Smooth muscle cell (in vitro differentiated cells): ENCODE measurements around the gene HAGHL. TPM values are rescaled to one million over a fixed set of nuclear protein-coding genes. Genes with fewer than 3 reads are reported as not detected.

Experiments
- DNase-seq: peaks from one replicate; lab custom pipeline; 2025; ENCODE audit not compliant: unreplicated experiment; lab: John Stamatoyannopoulos, UW
- H2AFZ ChIP-seq: fragments of 200-600 bp; sonication (generic); 2 replicates; pipeline ENCODE4 v1.6.0; 2016; ENCODE audit warnings: antibody characterized with exemption, low read depth, mild to moderate bottlenecking
- H3F3A ChIP-seq: fragments of 200-600 bp; sonication (generic); 2 replicates; pipeline ENCODE4 v1.6.0; 2017; ENCODE audit warnings: antibody characterized with exemption, low read depth
- H3K27ac ChIP-seq: fragments of 200-600 bp; sonication (generic); 2 replicates; pipeline ENCODE4 v1.5.1; 2016; ENCODE audit warnings: low read depth, mild to moderate bottlenecking
- H3K27me3 ChIP-seq: fragments of 200-600 bp; sonication (generic); 2 replicates; pipeline ENCODE4 v1.6.1; 2016; ENCODE audit warnings: low read depth, mild to moderate bottlenecking
- H3K36me3 ChIP-seq: fragments of 200-600 bp; sonication (generic); 2 replicates; pipeline ENCODE4 v1.5.1; 2016; ENCODE audit warnings: low read depth
- H3K4me1 ChIP-seq: fragments of 200-600 bp; sonication (generic); 2 replicates; pipeline ENCODE4 v1.5.1; 2016; ENCODE audit warnings: low read depth
- H3K4me2 ChIP-seq: fragments of 200-600 bp; sonication (generic); 2 replicates; pipeline ENCODE4 v1.6.0; 2016; ENCODE audit warnings: mild to moderate bottlenecking
- H3K4me3 ChIP-seq: fragments of 200-600 bp; sonication (generic); 2 replicates; pipeline ENCODE4 v1.5.1; 2016; ENCODE audit warnings: mild to moderate bottlenecking
- H3K79me2 ChIP-seq: fragments of 200-600 bp; sonication (generic); 2 replicates; pipeline ENCODE4 v1.6.0; 2016; ENCODE audit warnings: low read depth, mild to moderate bottlenecking
- H3K9ac ChIP-seq: fragments of 200-600 bp; sonication (generic); 2 replicates; pipeline ENCODE4 v1.6.0; 2016; ENCODE audit warnings: low read depth
- H3K9me3 ChIP-seq: fragments of 200-600 bp; sonication (generic); replicated peaks from 2 replicates; pipeline ENCODE4 v1.5.1; 2016; ENCODE audit warnings: low read depth
- H4K20me1 ChIP-seq: fragments of 200-600 bp; sonication (generic); 2 replicates; pipeline ENCODE4 v1.6.0; 2016; ENCODE audit warnings: low read depth
- WGBS: methylation state at CpG from one replicate; pipeline ENCODE4 v1.1.7; 2016; ENCODE audit warnings: low lambda C conversion rate; 5-methylcytosine and 5-hydroxymethylcytosine counted together
- polyA plus RNA-seq: library from polyadenylated mRNA; unstranded; fragments of >200 nt; fragmentation: Nextera tagmentation; extraction: Ambion mirVana; gene quantifications from 2 replicates; pipeline ENCODE4 v1.2.1, GENCODE V29; 2016
- total RNA-seq: library from RNA; depleted of rRNA; stranded (reverse); fragments of >200 nt; gene quantifications from 2 replicates; pipeline ENCODE4 v1.2.3, GENCODE V29; 2014
- TF ChIP-seq, protein P1 (sequence below): fragments of 200-600 bp; sonication (generic); IDR thresholded peaks from 2 replicates; pipeline ENCODE4 v1.5.1; 2017; ENCODE audit warnings: borderline replicate concordance, mild to moderate bottlenecking, antibody characterized with exemption; ENCODE audit not compliant: insufficient read depth, poor library complexity, severe bottlenecking

Gene HAGHL
- total and polyA plus RNA-seq, 2 experiments from 2014 or later: 3.2 to 23.1 TPM

DNA sequence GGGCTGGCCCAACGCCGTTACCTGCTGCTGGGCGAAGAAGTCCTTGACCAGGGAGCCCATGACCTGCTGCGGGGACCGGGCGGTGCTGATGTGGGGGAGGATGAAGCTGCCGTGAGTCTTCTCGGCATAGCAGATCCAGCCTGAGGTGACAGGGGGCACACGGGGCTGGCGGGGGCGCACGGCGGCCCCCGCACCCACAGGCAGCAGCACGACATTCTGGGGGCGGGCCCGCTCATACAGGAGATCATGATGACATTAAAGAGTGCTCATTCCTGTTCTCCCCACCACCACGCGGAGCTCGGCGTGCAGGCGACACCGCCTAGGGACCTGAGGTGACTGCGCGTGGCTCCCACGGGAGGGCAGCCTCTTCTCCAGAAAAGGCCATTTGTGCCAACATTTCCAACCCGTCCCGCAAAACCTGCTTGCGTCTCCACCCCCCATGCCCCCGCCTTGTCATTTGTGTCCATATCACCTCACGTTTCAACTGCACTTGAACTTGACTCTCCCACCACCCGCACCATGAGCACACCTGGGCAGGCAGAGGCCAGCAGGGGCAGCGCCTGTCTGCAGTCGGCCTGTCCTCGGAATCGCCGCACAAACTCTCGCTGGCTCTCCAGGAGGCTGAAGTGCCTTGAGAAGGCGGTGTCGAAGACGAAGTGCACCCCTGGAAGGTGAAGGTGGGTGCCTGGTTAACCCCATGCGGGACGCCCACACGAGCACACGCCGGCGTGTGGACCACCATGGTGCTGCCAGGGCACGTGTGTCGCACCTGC lies 7.5 kb downstream of the HAGHL start:
- no peaks in the 10 kb centered on the region for H3K27me3 ChIP-seq
- TF ChIP-seq, protein P1, sequence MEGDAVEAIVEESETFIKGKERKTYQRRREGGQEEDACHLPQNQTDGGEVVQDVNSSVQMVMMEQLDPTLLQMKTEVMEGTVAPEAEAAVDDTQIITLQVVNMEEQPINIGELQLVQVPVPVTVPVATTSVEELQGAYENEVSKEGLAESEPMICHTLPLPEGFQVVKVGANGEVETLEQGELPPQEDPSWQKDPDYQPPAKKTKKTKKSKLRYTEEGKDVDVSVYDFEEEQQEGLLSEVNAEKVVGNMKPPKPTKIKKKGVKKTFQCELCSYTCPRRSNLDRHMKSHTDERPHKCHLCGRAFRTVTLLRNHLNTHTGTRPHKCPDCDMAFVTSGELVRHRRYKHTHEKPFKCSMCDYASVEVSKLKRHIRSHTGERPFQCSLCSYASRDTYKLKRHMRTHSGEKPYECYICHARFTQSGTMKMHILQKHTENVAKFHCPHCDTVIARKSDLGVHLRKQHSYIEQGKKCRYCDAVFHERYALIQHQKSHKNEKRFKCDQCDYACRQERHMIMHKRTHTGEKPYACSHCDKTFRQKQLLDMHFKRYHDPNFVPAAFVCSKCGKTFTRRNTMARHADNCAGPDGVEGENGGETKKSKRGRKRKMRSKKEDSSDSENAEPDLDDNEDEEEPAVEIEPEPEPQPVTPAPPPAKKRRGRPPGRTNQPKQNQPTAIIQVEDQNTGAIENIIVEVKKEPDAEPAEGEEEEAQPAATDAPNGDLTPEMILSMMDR: no peak
- H3F3A ChIP-seq: no peaks in the 10 kb centered on the region
- no peak overlapping the region for H3K9ac ChIP-seq
- H4K20me1 ChIP-seq: no peaks in the 10 kb centered on the region
- no peak for DNase-seq
- H3K79me2 ChIP-seq: no peaks in the 10 kb centered on the region
- no peaks in the 10 kb centered on the region for H3K4me1 ChIP-seq
- H3K36me3 ChIP-seq: no peaks in the 10 kb centered on the region
- no peaks in the 10 kb centered on the region for H3K9me3 ChIP-seq
- no peak overlapping the region for H3K4me3 ChIP-seq
- no peak overlapping the region for H3K4me2 ChIP-seq
- 94% methylated on average over 46 of the region's 49 CpGs for WGBS
- no peak overlapping the region for H3K27ac ChIP-seq
- H2AFZ ChIP-seq: no peak overlapping the region

DNA sequence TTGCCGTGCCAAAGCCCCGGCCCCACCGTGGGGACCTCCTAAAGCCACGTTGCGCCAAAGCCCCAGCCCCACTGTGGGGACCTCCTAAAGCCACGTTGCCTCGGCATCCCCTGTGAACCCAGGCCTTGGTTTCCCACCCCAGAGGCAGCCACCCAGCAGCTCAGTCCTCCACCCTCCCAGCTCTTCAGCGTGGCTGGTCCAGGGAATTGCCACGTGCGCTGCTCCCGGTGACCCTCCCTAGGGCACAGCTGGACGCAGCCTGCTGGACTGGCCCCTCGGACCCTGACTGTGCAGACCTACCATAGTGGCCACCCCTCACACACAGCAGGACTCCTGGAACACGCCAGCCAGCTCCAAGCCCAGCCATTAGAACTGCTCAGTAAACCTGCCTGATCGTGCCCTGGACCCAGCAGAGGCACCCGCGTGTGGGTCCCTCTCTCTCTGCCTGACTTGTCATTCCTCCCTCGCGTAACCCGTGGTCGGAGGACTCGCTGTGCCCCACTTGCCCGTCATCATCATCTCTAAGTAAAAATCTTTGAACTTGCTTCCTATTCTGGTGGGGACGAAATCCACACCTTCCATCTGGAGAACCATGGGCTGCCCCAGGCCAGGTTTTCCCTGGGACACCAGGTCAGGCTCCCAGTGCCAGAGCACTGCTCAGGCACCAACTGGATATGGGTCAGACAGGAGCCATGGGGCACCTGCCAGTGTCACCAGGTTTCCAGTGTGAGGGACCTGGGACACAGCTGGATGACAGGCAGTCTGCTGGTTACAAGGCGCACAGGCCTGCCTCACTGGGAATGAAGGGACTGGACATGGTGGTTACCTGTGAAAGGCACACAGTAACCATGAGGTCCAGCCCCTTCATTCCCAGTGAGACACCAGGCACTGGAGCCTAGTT lies 8.3 kb downstream of the HAGHL start:
- no peaks in the 10 kb centered on the region for H3K27me3 ChIP-seq
- no peaks in the 10 kb centered on the region for H3K79me2 ChIP-seq
- H3K9ac ChIP-seq: no peak overlapping the region
- TF ChIP-seq, protein P1: no peak
- peaks cover 4% of the 10 kb centered on the region for H3K4me1 ChIP-seq
- no peak overlapping the region for H3K4me3 ChIP-seq
- 96% methylated on average over 25 of the region's 25 CpGs for WGBS
- H3F3A ChIP-seq: no peaks in the 10 kb centered on the region
- H3K4me2 ChIP-seq: no peak overlapping the region
- H3K9me3 ChIP-seq: no peaks in the 10 kb centered on the region
- no peak overlapping the region for H3K27ac ChIP-seq
- no peaks in the 10 kb centered on the region for H3K36me3 ChIP-seq
- no peaks in the 10 kb centered on the region for H4K20me1 ChIP-seq
- no peak for DNase-seq
- no peak overlapping the region for H2AFZ ChIP-seq

DNA sequence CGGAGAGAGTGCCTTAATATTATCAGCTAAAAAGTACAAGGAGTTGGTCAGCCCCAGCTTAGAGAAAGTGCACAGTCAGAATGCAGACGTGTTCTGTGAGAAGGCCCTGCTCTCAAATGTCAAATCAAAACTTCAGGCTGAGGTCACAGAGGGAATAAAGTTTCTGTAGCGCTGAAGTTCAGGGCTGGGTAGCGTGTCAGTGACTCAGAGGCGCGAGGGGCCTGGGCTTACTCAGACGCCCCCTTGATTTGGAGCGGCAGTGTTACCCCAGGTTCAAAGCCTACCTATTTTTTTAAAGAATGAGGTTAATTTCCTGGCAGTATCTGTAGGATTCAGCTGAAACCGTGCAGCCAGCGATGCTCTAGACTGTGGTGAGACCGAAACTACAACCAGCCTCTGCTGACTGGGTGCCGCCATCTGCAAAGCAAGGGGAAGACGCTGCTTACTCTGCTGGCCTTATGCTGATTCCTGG lies 9.1 kb downstream of the HAGHL start:
- no peaks in the 10 kb centered on the region for H3K79me2 ChIP-seq
- peaks cover 5% of the 10 kb centered on the region for H3K4me1 ChIP-seq
- H3K27ac ChIP-seq: no peak overlapping the region
- TF ChIP-seq, protein P1: no peak
- DNase-seq: no peak
- 95% methylated on average over 13 of the region's 13 CpGs for WGBS
- no peak overlapping the region for H2AFZ ChIP-seq
- H3K4me3 ChIP-seq: no peak overlapping the region
- no peaks in the 10 kb centered on the region for H3K27me3 ChIP-seq
- H3K4me2 ChIP-seq: no peak overlapping the region
- no peaks in the 10 kb centered on the region for H3K9me3 ChIP-seq
- H3F3A ChIP-seq: no peaks in the 10 kb centered on the region
- H3K36me3 ChIP-seq: no peaks in the 10 kb centered on the region
- H4K20me1 ChIP-seq: no peaks in the 10 kb centered on the region
- no peak overlapping the region for H3K9ac ChIP-seq
